ENCODE measurements around the gene FBP2.
"Not testable (repeated sequence)": the region's sequence is repeated elsewhere in the genome, so short reads cannot be mapped to it uniquely, and the experiment has no call there.

Gene FBP2

DNA sequence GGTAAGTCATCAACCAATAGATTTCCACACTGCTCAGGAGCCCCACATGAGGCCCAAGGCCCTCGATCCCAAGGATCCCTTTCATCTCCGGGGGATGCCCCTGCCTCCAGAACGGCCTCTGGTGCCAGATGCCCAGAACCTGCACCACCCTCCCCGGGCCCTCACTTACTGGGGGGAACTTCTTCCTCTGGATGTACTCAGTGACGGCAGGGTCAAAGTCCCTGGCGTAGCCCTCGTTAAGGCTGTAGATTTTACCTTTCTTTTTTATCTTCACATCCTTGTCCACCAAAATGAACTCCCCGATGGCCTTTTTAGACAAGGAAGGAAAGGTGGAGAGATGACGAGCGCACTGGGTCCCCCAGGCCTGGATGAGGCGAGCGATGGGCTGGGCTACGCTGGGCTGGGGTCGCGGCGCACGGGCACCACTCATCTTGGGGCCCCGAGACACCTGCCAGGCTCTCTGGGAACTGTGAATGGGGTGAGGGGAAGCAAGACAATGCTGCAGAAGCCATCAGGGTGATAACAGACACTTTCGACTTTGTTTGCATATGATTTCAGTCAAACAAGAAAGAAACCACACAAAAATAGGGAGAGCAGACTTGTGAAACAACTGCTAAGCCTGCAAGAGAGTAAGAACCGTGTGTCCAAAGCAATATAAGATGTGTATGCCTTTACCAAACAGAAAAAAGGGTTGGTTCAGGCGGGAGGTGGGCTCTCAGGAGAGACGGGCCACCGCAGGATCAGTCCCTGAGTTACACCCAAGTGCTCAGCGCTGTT, 13.2 kb upstream of the FBP2 start:
- DNase-seq (ENCODE audit: low spot score): no peak

DNA sequence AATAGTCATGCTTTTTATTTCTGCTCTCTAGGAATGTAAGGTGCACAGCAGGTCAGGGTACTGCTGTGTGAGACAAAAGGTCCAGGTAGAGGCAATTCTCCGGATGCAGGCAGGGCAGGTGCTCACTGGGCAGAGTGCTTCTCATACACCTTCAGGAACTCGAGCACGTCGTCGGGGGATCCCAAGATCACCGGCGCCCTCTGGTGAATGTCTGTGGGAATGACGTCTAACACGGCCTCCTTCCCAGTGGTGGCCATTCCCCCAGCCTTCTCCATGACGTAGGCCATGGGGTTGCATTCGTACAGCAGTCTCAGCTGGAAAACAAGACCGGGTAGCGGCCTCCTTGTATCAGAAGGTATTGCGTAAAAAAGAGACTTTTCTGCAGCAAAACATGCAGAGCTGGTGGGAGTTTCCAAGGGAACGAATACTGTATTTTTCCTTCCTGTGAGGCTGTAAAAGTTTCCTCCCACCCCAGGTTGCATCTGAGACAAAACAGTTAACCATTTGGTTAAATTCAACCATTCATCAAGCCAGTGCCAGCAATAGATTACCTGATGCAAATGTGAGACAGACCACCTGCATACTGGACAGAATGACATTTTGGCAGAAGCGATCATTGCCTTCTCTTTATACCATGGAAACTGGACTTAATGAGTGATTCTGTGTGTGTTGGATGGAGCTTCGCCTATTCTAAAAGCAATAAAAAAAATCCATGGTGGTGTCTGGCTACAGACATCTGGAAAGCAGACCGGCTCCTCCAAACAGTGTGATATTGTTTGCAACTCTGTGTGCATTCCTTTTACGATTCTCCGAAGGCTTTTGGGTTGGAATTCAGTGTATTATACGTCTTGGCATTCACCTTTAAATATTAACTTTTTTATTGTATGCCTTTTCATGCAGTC, 9.9 kb upstream of the FBP2 start:
- peak; percentile 82 for DNase-seq (ENCODE audit: low spot score)

DNA sequence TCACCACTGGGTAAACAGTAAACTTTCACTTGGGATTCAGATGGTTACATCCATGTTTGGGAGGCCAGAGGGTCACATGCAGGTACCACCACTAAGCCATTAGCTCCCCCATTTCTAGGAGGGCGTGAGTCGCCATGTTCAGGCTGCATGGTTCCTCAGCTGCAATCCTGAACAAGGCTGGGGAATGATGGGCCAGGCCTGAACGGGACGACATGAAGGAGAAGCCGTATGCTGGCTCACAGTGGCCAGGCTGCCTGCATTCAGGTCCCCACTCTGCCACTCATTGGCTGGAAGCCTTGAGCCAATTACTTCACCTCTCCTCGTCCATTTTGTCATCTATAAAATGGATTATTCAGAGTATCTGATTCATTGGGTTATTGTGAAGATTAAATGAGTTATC, 9.0 kb upstream of the FBP2 start:
- no peak for DNase-seq (ENCODE audit: low spot score)

DNA sequence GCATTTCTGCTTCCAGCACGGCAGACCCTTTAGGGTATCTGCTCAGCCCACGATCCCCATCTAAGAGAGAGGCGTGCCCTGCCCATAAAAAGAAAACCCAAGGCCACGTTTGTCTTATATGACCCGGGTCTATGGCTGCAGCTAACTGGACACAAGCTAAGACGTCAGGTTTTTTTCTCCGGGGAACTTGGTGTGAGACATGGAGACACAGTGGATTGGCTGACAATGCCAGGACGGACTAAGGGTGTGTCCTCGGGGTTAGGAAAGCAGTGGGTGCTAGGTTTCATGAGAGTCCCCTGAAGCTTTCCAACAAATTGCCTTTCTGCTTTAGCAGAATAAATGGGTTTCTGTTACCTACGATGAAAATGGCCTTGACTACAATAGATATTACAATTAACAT, 7.1 kb upstream of the FBP2 start:
- no peak for DNase-seq (ENCODE audit: low spot score)

DNA sequence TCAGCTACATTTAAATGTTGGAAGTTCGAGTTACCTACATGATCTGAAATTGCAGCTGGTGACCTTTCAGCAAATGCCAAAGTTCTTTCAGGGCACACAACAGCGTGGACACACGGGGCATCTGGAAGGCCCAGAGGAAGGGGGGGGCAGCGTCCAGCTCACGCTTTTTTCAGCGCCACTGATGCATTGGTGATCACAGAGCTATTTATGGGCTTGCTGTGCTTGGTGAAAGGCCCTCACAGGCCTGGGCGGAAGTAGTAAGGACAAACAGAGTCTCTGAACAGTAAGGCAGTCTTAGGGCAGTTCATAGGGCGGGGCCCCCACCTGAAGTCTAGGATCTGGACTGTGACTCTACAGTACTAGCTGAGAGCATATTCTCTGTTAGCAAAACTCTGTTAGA, 6.6 kb upstream of the FBP2 start:
- no peak for DNase-seq (ENCODE audit: low spot score)

DNA sequence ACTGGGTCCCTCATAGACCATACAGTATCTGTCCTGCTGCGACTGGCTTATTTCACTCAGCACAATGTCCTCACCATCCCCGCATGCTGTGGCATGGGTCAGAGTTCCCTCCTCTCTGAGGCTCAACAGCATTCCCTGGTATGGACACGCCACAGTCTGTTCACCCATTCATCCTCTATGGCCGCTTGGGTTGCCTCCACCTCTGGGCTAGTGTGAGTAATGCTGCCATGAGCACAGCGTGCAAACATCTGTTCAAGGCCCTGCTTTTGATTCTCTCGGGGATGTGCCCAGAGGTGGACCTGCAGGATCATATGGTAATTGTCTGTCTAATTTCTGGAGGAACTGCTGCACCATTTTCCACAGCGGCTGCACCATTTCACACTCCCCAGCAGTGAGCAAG, 5.5 kb upstream of the FBP2 start:
- no peak for DNase-seq (ENCODE audit: low spot score)

DNA sequence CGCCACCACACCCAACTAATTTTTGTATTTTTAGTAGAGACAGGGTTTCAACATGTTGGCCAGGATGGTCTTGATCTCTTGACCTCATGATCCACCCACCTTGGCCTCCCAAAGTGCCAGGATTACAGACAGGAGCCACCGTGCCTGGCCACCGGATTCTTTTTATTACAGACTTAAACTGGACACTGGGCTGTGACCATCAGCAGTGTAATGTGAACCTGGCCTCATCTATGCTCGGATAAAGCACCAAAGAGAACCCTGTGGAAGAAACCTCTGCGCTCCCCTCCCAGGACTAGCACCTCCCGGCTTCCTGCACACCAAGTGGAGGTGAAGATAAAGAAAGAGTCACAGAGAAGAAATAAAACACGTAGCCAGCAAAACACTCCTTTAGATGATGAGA, 941 bp downstream of the FBP2 start:
- DNase-seq (ENCODE audit: low spot score): not testable (repeated sequence)

DNA sequence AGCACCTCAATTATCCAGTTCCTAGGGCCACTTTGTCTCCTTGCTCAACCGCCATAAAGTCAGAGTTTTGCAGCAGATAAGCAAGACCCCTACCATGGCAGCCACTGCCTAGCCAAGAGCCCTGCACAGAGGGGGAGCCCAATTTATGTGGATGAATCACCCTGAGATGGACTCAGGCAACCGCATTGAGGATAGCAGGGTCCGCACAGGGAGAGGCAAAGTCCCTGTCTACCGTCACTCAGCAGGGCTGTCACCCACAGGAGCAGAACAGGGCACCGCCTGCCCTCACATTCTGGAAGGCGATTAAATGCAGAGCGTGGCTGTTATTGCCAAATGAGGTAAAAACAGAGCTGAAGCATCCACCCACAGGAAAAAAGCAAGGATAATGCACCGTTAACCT, 1.7 kb downstream of the FBP2 start:
- no peak for DNase-seq (ENCODE audit: low spot score)

DNA sequence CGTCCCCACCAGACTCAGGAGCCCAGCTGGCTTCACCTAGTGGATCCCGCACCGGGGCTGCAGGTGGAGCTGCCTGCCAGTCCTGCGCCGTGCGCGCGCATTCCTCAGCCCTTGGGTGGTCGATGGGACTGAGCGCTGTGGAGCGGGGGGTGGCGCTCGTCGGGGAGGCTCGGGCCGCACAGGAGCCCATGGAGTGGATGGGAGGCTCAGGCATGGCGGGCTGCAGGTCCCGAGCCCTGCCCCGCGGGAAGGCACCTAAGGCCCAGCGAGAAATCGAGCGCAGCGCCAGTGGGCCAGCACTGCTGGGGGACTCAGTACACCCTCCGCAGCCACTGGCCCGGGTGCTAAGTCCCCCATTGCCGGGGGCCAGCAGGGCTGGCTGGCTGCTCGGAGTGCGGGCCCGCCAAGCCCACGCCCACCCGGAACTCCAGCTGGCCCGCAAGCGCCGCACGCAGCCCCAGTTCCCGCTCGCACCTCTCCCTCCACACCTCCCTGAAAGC, 2.5 kb downstream of the FBP2 start:
- DNase-seq (ENCODE audit: low spot score): not testable (repeated sequence)

DNA sequence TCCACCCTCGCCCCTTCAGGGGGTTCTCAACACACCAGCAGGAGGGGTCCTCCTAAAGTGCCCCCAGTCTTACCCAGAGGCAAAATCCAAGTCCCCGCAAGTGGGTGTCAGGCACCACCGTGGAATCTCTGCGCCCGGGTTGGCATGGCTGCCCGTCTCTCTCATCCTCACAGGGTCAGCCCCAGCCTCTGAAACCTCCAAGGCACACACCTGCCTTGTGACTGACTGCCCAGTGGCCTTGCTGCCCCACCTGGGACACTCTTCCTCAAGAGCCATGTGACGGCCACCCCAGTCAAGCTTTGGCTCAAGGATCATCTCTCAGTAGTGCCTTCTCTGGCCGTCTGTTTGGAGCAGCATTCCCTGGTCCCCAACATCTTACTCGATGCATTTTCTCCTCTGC, 4.9 kb downstream of the FBP2 start:
- no peak for DNase-seq (ENCODE audit: low spot score)

DNA sequence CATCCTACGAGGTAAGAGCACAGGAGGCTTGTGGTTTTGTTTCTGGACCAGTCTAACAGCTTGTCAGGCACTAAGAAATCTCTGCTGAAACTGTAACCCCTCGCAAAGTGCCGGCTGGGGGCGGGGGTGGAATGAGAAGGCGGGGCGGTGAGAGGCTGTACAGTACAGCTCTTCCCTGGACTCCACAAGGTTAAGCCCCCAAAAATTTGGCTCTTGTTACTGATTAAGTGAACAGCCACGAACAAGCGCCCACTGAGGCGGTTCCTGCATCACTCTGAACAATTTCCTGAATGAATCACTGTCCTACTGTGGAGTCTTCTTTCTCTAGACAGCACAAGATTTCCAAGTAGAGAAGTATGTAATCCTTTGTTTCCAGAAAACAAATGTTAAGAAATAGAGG, 6.8 kb downstream of the FBP2 start:
- DNase-seq (ENCODE audit: low spot score): no peak

DNA sequence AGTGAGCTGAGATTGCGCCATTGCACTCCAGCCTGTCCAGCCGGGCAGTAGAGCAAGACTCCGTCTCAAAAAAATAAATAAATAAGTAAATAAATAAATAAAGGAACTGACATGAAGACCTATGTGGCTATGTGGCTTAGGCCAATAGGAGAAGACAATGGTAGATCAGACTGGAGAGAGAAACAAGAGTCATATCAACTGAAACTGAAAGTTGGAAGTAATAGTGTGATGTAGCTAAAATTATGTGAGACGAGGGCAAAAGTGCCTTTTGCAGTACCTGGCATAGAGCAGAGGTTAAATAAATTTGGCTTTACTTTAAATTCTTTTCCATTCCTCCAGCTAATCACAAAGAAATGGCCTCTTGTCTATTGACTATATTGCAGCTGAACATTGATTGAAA, 7.3 kb downstream of the FBP2 start:
- DNase-seq (ENCODE audit: low spot score): no peak

DNA sequence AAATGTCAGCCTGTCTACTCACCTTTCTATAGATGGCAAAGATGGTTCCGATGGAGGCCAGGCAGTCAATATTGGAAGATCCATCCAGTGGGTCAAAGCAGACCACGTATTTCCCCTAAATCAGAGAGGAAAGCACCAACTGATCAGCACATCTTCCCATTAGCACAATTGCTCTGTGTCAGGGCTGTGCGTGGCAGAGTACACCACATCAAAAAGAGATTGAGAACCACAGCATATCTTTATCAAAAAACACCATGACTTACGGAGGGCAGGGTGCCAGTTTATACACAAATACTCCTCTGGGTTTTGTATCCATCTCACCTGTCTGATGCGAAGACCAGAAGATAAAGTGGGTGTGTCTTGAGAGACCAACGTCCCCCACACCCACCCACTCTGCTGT, 9.1 kb downstream of the FBP2 start:
- DNase-seq (ENCODE audit: low spot score): no peak

DNA sequence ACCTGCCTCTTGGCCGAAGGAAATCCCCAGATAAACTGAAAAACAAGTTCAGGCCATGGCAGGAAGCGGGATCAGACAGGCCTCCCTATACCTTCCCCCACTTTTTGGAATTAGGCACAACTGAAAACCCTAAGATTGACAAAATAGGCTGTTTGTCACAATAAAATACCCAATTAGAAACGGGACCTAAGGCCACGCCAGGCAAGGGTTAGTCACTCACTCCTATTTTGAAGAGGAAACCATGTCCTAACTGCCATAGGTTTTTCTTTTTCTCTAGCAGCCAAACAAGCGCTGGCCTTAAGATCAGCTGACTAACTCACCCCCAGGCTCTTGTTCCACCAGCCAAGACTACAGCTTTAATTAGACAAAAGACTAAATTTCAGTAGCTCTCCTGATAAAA, 11.9 kb downstream of the FBP2 start:
- DNase-seq (ENCODE audit: low spot score): no peak

DNA sequence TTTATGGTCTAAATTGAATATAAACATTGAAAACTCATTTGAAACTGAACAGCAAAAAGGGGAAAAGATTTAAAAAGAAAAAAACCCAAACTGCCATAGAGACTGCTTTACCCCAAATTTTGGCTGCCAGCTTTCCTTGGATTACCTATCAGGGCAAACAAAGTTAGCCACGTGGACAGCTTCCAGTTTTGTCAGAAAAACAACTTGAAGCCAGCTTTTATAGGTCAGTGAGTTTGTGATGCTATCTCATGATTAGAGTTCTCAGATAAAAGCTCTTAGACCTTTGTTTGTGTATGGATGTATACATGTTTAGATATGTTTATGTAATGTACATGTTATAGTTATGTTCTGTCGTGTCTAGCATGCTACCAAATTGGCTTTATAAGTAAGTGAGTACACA, 16.1 kb downstream of the FBP2 start:
- no peak for DNase-seq (ENCODE audit: low spot score)

DNA sequence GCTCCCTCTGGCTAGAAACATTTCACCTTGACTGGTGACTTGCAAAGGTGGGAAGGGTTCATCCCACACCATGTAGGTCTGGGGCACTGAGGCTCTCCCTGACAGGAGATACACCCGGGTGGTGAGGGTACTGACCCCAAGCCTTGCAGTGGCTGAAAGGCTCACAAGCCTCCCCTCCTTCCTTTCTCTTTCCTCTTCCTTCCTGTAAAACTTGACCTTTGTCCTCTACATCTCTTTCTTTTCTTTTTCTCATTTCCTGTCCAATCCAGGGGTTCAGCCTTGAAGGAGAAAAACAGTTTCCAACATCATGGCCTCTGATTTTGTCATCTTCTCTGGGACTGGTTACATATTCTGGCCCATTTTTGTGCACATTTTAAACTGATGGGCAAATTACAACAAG, 16.6 kb downstream of the FBP2 start:
- DNase-seq (ENCODE audit: low spot score): no peak

DNA sequence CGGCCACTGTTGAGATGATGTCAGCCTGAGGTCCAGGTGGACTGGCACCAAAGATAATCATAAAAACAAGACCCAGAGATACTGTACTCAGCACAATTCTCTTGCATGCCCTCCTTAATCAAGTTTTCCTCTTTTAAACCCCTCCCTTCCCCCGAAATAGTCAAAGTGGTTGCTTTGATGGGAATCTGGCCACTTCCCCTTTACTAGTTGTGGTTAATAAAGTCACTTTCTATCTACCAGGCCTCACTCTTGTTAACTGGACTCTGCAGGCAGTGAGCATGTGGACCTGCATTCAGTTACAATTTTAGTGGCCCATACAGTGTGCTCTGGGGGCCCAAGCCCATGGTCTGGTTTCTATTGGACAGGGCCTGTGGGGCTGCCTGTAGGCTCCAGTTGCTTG, 17.5 kb downstream of the FBP2 start:
- DNase-seq (ENCODE audit: low spot score): no peak

DNA sequence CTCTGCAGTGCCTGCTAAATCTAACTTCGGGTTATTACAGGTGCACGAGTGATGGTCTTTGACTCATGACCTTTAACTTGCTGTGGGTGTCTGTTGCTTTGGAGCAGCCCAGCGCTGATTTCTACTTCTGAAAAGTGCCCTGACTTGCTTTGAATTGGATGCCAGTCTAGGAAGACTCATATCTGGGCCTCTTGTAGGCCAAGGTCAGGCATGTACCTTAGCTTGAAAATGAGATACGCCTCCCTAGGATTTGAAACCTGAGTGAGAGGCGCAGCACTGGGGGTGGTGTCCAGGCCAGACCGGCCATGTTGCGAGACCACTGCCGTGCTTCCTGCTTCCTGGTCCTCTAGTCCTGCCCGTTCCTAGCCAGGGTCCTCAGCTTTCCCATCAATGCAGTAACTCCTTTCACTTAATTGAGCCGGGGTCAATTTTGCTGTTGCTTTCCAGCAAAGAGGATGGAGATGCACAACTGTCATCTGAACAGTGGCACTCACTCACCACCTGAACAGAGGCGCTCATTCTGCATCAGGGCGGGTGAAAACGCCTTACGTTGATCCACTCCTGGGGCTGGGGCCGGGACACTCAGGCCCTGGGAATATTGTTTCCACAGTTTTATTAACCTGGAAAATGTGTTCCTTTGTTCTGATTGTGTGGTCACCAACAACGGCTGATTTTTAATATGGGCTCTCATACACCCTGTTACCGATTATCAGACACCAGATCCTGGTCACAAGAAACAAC, 24.5 kb downstream of the FBP2 start:
- DNase-seq (ENCODE audit: low spot score): no peak

DNA sequence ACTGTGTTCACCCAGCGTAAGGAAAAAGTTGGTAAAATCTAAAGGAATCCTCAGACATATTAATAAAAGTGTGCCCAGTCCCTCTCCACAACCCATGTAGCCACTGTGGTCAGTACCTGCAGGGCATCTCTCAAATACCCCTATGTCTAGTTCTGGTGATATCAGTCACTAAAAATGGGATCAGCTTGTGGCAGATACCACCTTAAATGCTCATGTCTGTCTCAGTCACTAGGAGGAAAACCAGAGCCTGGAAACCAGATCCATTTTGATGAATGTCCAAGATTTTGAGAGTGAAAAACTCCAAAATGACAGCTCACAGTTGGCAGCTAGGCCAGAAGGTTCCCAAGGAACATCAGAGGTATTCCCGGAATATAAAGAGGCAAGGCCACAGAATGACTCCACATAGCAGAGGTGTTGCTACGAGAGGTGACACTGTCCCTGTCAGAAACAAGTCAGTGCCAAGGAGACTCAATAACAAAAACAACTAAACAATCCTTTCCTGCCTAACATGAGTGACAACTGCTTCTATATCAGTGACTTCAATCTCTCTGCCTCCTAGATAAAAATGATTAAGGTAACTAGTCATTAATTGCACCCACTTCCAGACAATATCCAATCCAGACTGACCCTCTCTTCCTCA, 25.3 kb downstream of the FBP2 start:
- DNase-seq (ENCODE audit: low spot score): no peak

DNA sequence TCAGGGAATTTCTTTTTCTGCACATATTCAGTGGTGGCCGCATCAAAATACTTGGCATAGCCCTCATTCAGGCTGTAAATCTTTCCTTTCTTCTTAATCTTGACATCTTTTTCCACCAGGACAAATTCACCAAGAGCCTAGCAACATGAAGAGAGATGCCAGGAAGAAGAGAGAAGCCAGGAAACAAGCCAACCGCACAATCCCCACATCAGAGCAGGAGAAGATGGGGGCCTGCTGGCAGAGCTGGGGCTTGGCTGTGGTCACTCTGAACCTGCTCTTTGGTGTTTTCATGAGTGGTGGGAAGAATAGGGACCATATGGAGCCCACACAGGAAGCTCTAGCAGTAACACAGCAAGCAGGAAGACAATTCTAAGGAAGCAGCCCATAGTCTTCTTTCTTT, 26.4 kb downstream of the FBP2 start:
- no peak for DNase-seq (ENCODE audit: low spot score)

DNA sequence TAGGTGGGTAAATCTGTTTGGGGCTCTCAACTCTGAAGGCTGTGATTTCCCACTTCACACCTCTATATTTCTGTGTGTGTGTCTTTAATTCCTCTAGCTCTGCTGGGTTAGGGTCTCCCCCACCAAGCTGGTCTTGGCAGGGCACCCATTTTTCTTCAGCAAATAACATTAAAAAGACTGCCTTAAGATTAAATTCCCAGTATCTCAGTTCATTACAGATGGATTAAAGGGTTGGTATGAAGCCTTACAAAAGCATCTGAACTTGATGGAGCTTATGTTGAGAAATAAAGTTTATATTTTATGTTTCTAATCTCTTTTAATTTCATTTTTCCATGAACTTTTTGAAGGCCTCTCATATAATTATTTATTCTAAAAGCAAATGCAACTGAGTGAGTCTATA, 27.1 kb downstream of the FBP2 start:
- DNase-seq (ENCODE audit: low spot score): no peak

DNA sequence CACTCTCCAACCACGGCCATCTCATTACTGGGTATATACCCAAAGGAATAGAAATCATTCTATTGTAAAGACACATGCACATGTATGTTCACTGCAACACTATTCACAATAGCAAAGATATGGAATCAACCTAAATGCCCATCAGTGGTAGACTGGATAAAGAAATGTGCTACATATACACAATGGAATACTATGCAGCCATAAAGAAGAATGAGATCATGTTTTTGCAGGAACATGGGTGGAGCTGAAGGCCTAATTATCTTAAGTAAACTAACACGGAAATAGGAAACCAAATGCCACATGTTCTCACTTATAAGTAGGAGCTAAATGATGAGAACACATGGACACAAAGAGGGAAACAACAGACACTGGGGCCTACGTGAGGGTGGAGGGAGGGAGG, 29.3 kb downstream of the FBP2 start:
- not testable (repeated sequence) for DNase-seq (ENCODE audit: low spot score)

All from left forelimb (tissue), 1 donor.